ENCODE data around the gene TMEM52. TPM values are rescaled to one million over a fixed set of nuclear protein-coding genes. Genes with fewer than 3 reads are reported as not detected.

TMEM52 gene
- total and polyA plus RNA-seq, 2 of the 8 experiments (the other 6 are each of a cell fraction or from before 2014, with no cell fraction given): 14.6 to 30.2 TPM

DNA sequence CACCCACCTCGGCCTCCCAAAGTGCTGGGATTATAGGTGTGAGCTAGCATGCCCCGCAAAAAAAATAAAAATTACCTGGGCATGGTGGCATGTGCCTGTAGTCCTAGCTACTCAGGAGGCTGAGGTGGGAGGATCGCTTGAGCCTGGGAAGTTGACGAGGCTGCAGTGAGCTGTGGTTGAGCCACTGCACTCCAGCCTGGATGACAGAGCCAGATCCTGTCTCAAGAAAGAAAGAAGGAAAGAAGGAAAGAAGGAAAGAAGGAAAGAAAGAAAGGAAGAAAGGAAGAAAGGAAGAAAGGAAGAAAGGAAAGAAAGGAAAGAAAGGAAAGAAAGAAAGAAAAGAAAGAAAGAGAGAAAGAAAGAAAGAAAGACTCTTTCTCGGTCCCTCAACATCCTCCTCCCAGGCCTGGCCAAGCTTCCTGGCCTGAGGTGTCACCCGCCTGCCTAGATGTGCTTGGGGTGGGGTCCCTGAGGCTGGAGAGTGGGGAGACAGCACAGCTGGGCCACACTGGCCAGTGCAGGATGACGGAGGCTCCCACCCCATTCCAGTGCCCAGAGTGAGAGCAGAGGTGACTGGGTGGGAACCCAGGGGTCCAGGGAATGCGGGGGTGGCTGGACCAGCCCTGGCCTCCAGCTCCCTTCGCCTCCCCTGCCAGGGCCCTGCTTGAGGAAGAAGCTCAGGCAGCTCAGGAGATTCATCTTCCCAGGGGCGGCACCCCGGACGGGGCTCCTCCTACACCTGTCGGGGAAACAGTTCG is 18.0 kb downstream of the TMEM52 start:
- Histone ChIP-seq H3K79me1 (ENCODE audit: low read depth, low read length) (no peaks in the 10 kb centered on the region), H3K9ac (replicated peaks in 1 of 4; ENCODE audit: extremely low read depth in 1 of 4, low read depth in 3 of 4, low read length in 3 of 4) (no peak overlapping the region), H4K8ac (ENCODE audit: extremely low read depth, insufficient read depth, low read length) (no peak overlapping the region; the same call in 1 of the 2 replicates), H2AFZ (ENCODE audit: low read length) (no peak overlapping the region), H3K4ac (replicated peaks; ENCODE audit: insufficient read length, low read depth, low read length) (no peak overlapping the region), H3K23me2 (ENCODE audit: low read depth, low read length) (no peaks in the 10 kb centered on the region), H3K36me3 (ENCODE audit: control insufficient read depth in 2 of 4, insufficient read depth in 4 of 4, low read length in 3 of 4) (no peaks in the 10 kb centered on the region), H3K23ac (ENCODE audit: insufficient read length) (no peak overlapping the region), H4K20me1 (replicated peaks in 1 of 2; ENCODE audit: control insufficient read depth in 1 of 2, insufficient read depth in 2 of 2, low read length in 2 of 2) (peaks cover 0 to 6% of the 10 kb centered on the region in 2 experiments), H3K27me3 (replicated peaks in 1 of 4; ENCODE audit: control insufficient read depth in 3 of 4, extremely low read depth in 1 of 4, insufficient read depth in 3 of 4, low read length in 3 of 4) (no peaks in the 10 kb centered on the region; a peak in 1 of 7 replicates), H2BK12ac (ENCODE audit: low read depth, low read length) (no peak overlapping the region), H3K14ac (ENCODE audit: insufficient read length) (no peak overlapping the region), H2BK5ac (ENCODE audit: low read depth, low read length) (no peak overlapping the region), H2BK120ac (replicated peaks; ENCODE audit: low read depth, low read length) (no peak overlapping the region), H3K4me2 (ENCODE audit: insufficient read depth in 1 of 2, low read depth in 2 of 2, low read length in 2 of 2) (no peak overlapping the region), H2BK20ac (ENCODE audit: low read length) (no peak overlapping the region), H4K5ac (ENCODE audit: insufficient read length, low read depth, low read length) (no peak overlapping the region), H3K56ac (replicated peaks; ENCODE audit: insufficient read length, low read depth, low read length) (no peak overlapping the region), H2AK5ac (ENCODE audit: low read depth, low read length) (no peak overlapping the region), H3K18ac (ENCODE audit: extremely low read depth, low read length) (no peak overlapping the region), H3K4me1 (replicated peaks in 1 of 4; ENCODE audit: control insufficient read depth in 3 of 4, insufficient read depth in 4 of 4, low read length in 3 of 4) (peaks cover 0 to 9% (median 0%) of the 10 kb centered on the region in 4 experiments; a peak in 2 of 7 replicates), H3K4me3 (ENCODE audit: extremely low read depth in 1 of 4, insufficient read depth in 2 of 4, low read depth in 3 of 4, low read length in 4 of 4) (no peak overlapping the region), H4K91ac (replicated peaks; ENCODE audit: insufficient read length, low read length) (no peak overlapping the region), H3K27ac (ENCODE audit: low read depth, low read length) (no peak overlapping the region), H3K79me2 (ENCODE audit: control insufficient read depth in 1 of 2, insufficient read depth in 2 of 2, low read length in 2 of 2) (no peaks in the 10 kb centered on the region), H3K9me3 (ENCODE audit: insufficient read depth in 2 of 2, low read depth in 1 of 2, low read length in 1 of 2) (no peaks in the 10 kb centered on the region), H2BK15ac (ENCODE audit: low read length) (no peak overlapping the region)
- DNase-seq (ENCODE audit: low read depth in 1 of 2, low spot score in 2 of 2) (no peak), FAIRE-seq (no peak)
- 84% methylated on average over 14 of the region's 14 CpGs; no CpG with 5 or more reads in 1 of the 2 experiments for WGBS, 2 experiments (ENCODE audit: extremely low coverage in 1 of 2, insufficient coverage in 1 of 2, insufficient read length in 1 of 2, insufficient replicate concordance in 2 of 2, low coverage in 1 of 2, low lambda C conversion rate in 2 of 2, missing lambda C conversion rate in 1 of 2)
- CTCF ChIA-PET (ENCODE audit: partially characterized antibody): interaction anchor here (0.5 to 4.0 kb wide), 24 partner anchors 9 to 389 kb away, joined by 3 to 21 read pairs (median 4); partner anchors contain the start of gene CALML6
- TF ChIP-seq SUZ12 (IDR thresholded peaks at IDR 0.05; ENCODE audit: low read length) (no peak), JUND (IDR thresholded peaks at IDR 0.05; ENCODE audit: low read length) (no peak), CHD1 (IDR thresholded peaks at IDR 0.05; ENCODE audit: low read depth, low read length) (no peak), TAF1 (IDR thresholded peaks at IDR 0.05; ENCODE audit: low read depth, low read length) (no peak), RNF2 (IDR thresholded peaks at IDR 0.05; ENCODE audit: borderline replicate concordance, low read depth, low read length, missing control alignments, poor library complexity, severe bottlenecking) (no peak), RFX5 (IDR thresholded peaks at IDR 0.05; ENCODE audit: borderline replicate concordance, low read depth, low read length) (no peak), TCF12 (IDR thresholded peaks at IDR 0.05; ENCODE audit: low read depth, low read length) (no peak)
- POLR2A ChIA-PET (ENCODE audit: partially characterized antibody): interaction anchor here (0.8 to 1.8 kb wide), 7 partner anchors 9 to 121 kb away, joined by 3 to 15 read pairs (median 5); no protein-coding TSS in a partner anchor

Measured in H1 (cell line).